Brain pericyte (primary cell): Measurements from ENCODE around the gene SULF2.

ENCODE experiments used
- DNase-seq: peaks from one replicate; pipeline ENCODE4 v3.0.0-alpha.2; 2012; ENCODE audit warnings: low read depth, low spot score

The SULF2 gene

GRCh38 chr20:47711046-47711752, 74.1 kb downstream of the SULF2 start:
- DNase-seq = no peak

GRCh38 chr20:47710665-47711045, 74.6 kb downstream of the SULF2 start:
- no peak for DNase-seq

GRCh38 chr20:47708953-47709833, 76.1 kb downstream of the SULF2 start:
- DNase-seq = no peak

- no peak for DNase-seq
These were observed 77.0 kb downstream of the SULF2 start for GRCh38 chr20:47708140-47708807.

- DNase-seq = no peak
These were observed 78.9 kb downstream of the SULF2 start for GRCh38 chr20:47706345-47706744.

- DNase-seq = no peak
These were observed 79.8 kb downstream of the SULF2 start for GRCh38 chr20:47705497-47705856.

- DNase-seq = no peak
These were observed 80.4 kb downstream of the SULF2 start for GRCh38 chr20:47704746-47705496.

GRCh38 chr20:47703748-47704147, 81.5 kb downstream of the SULF2 start:
- DNase-seq = no peak

- no peak for DNase-seq
These were observed 83.7 kb downstream of the SULF2 start for GRCh38 chr20:47701612-47702011.

- DNase-seq = no peak
These were observed 85.0 kb downstream of the SULF2 start for GRCh38 chr20:47700327-47700726.

GRCh38 chr20:47699818-47700217, 85.5 kb downstream of the SULF2 start:
- DNase-seq = no peak

- DNase-seq = no peak
These were observed 87.1 kb downstream of the SULF2 start for GRCh38 chr20:47698142-47698541.

GRCh38 chr20:47696856-47697255, 88.4 kb downstream of the SULF2 start:
- no peak for DNase-seq

GRCh38 chr20:47694021-47694818, 91.1 kb downstream of the SULF2 start:
- no peak for DNase-seq

GRCh38 chr20:47691625-47692024, 93.7 kb downstream of the SULF2 start:
- DNase-seq = no peak

GRCh38 chr20:47689731-47690130, 95.5 kb downstream of the SULF2 start:
- DNase-seq = no peak

GRCh38 chr20:47688385-47689381, 96.6 kb downstream of the SULF2 start:
- DNase-seq = no peak

- no peak for DNase-seq
These were observed 97.9 kb downstream of the SULF2 start for GRCh38 chr20:47687095-47687987.

- DNase-seq = peak; percentile 24
These were observed 98.7 kb downstream of the SULF2 start for GRCh38 chr20:47686545-47686944.
